ENCODE results near the gene AK9. TPM values are rescaled to one million over a fixed set of nuclear protein-coding genes. Genes with fewer than 3 reads are reported as not detected.

Gene AK9
- total RNA-seq, 1 experiment from 2014 or later: 3.5 TPM

DNA sequence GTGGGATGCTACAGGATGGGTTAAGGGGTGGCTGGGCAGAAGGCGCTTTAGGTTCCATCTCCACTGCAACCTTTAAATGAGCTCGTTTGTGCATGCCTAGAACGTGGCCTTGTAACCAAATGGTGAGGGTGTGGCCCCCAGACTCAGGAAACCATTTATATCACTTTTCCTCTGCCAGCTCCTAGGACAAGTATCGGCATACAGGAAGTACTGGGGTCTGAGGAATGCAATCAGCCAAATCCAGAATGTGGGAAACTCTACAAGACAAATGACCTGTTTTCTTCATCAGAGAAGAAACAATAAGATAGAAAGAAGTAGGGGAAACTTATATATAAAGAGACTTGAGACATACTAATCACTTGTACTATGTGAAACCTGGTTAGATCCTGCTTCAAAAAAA lies 21.2 kb downstream of the AK9 start:
- Histone ChIP-seq H3K9me2 (ENCODE audit: insufficient read depth) (no peaks in the 10 kb centered on the region), H3K79me2 (ENCODE audit: insufficient read depth, low read length) (no peaks in the 10 kb centered on the region), H4K20me1 (ENCODE audit: insufficient read depth) (no peaks in the 10 kb centered on the region), H3K27me3 (ENCODE audit: insufficient read depth, low read length) (no peaks in the 10 kb centered on the region), H3K4me1 (ENCODE audit: control insufficient read depth in 1 of 2, insufficient read depth in 2 of 2, low read length in 2 of 2) (no peaks in the 10 kb centered on the region), H3K9ac (ENCODE audit: low read length) (no peak overlapping the region), H3K9me3 (ENCODE audit: control insufficient read depth in 1 of 2, insufficient read depth in 1 of 2, low read depth in 1 of 2, low read length in 2 of 2) (no peaks in the 10 kb centered on the region), H3K4me2 (ENCODE audit: low read length) (no peak overlapping the region), H2AFZ (ENCODE audit: low read depth, low read length, poor library complexity, severe bottlenecking) (no peak overlapping the region), H3K4me3 (replicated peaks in 1 of 2; ENCODE audit: low read depth in 1 of 2, low read length in 2 of 2) (no peak overlapping the region), H3K27ac (ENCODE audit: low read depth, low read length) (no peak overlapping the region), H3K36me3 (ENCODE audit: control insufficient read depth in 1 of 2, insufficient read depth in 2 of 2, low read length in 2 of 2) (no peaks in the 10 kb centered on the region)
- intact Hi-C loops (cut with micrococcal nuclease): no loop called here
- ATAC-seq (no peak), DNase-seq (ENCODE audit: low read depth, low spot score) (no peak)
- no TSS peak for BruUV-seq (replicated peaks)
- RAD21 ChIA-PET (ENCODE audit: low non-redundant PET in 1 of 2, low total read pairs in 2 of 2, uncharacterized antibody in 2 of 2, unreplicated experiment in 2 of 2): no interaction called here
- POLR2A ChIA-PET: no interaction called here
- TF ChIP-seq, protein P1, sequence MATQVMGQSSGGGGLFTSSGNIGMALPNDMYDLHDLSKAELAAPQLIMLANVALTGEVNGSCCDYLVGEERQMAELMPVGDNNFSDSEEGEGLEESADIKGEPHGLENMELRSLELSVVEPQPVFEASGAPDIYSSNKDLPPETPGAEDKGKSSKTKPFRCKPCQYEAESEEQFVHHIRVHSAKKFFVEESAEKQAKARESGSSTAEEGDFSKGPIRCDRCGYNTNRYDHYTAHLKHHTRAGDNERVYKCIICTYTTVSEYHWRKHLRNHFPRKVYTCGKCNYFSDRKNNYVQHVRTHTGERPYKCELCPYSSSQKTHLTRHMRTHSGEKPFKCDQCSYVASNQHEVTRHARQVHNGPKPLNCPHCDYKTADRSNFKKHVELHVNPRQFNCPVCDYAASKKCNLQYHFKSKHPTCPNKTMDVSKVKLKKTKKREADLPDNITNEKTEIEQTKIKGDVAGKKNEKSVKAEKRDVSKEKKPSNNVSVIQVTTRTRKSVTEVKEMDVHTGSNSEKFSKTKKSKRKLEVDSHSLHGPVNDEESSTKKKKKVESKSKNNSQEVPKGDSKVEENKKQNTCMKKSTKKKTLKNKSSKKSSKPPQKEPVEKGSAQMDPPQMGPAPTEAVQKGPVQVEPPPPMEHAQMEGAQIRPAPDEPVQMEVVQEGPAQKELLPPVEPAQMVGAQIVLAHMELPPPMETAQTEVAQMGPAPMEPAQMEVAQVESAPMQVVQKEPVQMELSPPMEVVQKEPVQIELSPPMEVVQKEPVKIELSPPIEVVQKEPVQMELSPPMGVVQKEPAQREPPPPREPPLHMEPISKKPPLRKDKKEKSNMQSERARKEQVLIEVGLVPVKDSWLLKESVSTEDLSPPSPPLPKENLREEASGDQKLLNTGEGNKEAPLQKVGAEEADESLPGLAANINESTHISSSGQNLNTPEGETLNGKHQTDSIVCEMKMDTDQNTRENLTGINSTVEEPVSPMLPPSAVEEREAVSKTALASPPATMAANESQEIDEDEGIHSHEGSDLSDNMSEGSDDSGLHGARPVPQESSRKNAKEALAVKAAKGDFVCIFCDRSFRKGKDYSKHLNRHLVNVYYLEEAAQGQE (IDR thresholded peaks at IDR 0.05; ENCODE audit: low read depth): no peak
- no peak for TF ChIP-seq CBX3 (IDR thresholded peaks at IDR 0.05; ENCODE audit: low read depth)
- no peak for TF ChIP-seq POLR2A (IDR thresholded peaks at IDR 0.05; ENCODE audit: borderline replicate concordance, extremely low read depth, insufficient read depth, insufficient read length)
- no peak for TF ChIP-seq EZH2phosphoT487 (IDR thresholded peaks at IDR 0.05; ENCODE audit: borderline replicate concordance)
- no peak for TF ChIP-seq POLR2AphosphoS5 (IDR thresholded peaks at IDR 0.05; ENCODE audit: low read depth, low read length)
- TF ChIP-seq, protein P2, sequence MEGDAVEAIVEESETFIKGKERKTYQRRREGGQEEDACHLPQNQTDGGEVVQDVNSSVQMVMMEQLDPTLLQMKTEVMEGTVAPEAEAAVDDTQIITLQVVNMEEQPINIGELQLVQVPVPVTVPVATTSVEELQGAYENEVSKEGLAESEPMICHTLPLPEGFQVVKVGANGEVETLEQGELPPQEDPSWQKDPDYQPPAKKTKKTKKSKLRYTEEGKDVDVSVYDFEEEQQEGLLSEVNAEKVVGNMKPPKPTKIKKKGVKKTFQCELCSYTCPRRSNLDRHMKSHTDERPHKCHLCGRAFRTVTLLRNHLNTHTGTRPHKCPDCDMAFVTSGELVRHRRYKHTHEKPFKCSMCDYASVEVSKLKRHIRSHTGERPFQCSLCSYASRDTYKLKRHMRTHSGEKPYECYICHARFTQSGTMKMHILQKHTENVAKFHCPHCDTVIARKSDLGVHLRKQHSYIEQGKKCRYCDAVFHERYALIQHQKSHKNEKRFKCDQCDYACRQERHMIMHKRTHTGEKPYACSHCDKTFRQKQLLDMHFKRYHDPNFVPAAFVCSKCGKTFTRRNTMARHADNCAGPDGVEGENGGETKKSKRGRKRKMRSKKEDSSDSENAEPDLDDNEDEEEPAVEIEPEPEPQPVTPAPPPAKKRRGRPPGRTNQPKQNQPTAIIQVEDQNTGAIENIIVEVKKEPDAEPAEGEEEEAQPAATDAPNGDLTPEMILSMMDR (IDR thresholded peaks at IDR 0.05 in 2 of 3, conservative IDR thresholded peaks at IDR 0.05 in 1 of 3; ENCODE audit: borderline replicate concordance in 1 of 3, insufficient read depth in 1 of 3, low read depth in 2 of 3, low read length in 2 of 3): no peak
- TF ChIP-seq JUND (IDR thresholded peaks at IDR 0.05): no peak
- TF ChIP-seq EZH2 (IDR thresholded peaks at IDR 0.05): no peak
- TF ChIP-seq EGR1 (IDR thresholded peaks at IDR 0.05; ENCODE audit: low read depth): no peak
- no peak for TF ChIP-seq CEBPB (IDR thresholded peaks at IDR 0.05; ENCODE audit: low read depth)
- TF ChIP-seq, protein P3, sequence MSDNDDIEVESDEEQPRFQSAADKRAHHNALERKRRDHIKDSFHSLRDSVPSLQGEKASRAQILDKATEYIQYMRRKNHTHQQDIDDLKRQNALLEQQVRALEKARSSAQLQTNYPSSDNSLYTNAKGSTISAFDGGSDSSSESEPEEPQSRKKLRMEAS (IDR thresholded peaks at IDR 0.05): no peak
- no peak for TF ChIP-seq SP1 (IDR thresholded peaks at IDR 0.05; ENCODE audit: low read depth)
- no peak for TF ChIP-seq YY1 (IDR thresholded peaks at IDR 0.05; ENCODE audit: extremely low read depth, insufficient replicate concordance, low read depth, low read length)
- TF ChIP-seq FOSL1 (IDR thresholded peaks at IDR 0.05; ENCODE audit: low read depth): no peak
- no peak for TF ChIP-seq ELF1 (IDR thresholded peaks at IDR 0.05; ENCODE audit: borderline replicate concordance, low read depth)
- TF ChIP-seq SRF (IDR thresholded peaks at IDR 0.05; ENCODE audit: low read depth): no peak
- TF ChIP-seq, protein P4, sequence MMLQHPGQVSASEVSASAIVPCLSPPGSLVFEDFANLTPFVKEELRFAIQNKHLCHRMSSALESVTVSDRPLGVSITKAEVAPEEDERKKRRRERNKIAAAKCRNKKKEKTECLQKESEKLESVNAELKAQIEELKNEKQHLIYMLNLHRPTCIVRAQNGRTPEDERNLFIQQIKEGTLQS (IDR thresholded peaks at IDR 0.05): no peak
- no peak for TF ChIP-seq ZFX (IDR thresholded peaks at IDR 0.05)
- no peak for TF ChIP-seq ZNF274 (IDR thresholded peaks at IDR 0.05; ENCODE audit: low read depth, low read length)
- TF ChIP-seq TCF7L2 (IDR thresholded peaks at IDR 0.05; ENCODE audit: borderline replicate concordance, extremely low read depth, insufficient read depth, insufficient read length): no peak
- CTCF ChIA-PET: no interaction called here
